Endothelial cell of umbilical vein (primary cell): Measurements from ENCODE around the gene VPS54. TPM values are rescaled to one million over a fixed set of nuclear protein-coding genes. Genes with fewer than 3 reads are reported as not detected.
A peak's percentile ranks its signal among the peaks of the same experiment; 100 is the strongest.

Experiments
- BruUV-seq: library from RNA; stranded (reverse); fragments of 400-500 nt; replicated peaks from 2 replicates; lab custom pipeline; 2021; lab: Mats Ljungman, UMichigan
- CTCF ChIA-PET: fragments of 300-600, 350-600 bp; sonication (Branson Sonifier 250); formaldehyde crosslinking; loops from one replicate; lab custom pipeline; 2021; ENCODE audit warnings: antibody characterized with exemption, inconsistent platforms; lab: Charles Lee
- POLR2A ChIA-PET: fragments of 300-600, 350-600 bp; sonication (Branson Sonifier 250); formaldehyde crosslinking; loops from one replicate; lab custom pipeline; 2021; ENCODE audit warnings: antibody characterized with exemption, inconsistent platforms; lab: Charles Lee
- DNase-seq: peaks from one replicate; pipeline ENCODE4 v3.0.0-alpha.2; 2011; ENCODE audit warnings: low read depth, low spot score
- FAIRE-seq: peaks from 2 replicates; lab custom pipeline; 2011; peaks lifted over from hg19 to GRCh38; lab: Jason Lieb, UNC
- H2AFZ ChIP-seq: 2 replicates; pipeline ENCODE4 v1.6.0; 2012; ENCODE audit warnings: low read depth, low read length, control low read depth, inconsistent platforms
- H3K27ac ChIP-seq: 2 replicates; pipeline ENCODE4 v1.5.1; 2011; ENCODE audit warnings: low read depth, mild to moderate bottlenecking, control low read depth, low read length, moderate library complexity; ENCODE audit not compliant: insufficient read depth
- H3K27me3 ChIP-seq, 2 experiments: 2 replicates each; pipeline versions ENCODE4 v1.6.0 to v1.6.1; 2011; ENCODE audit warnings: low read length in 2 of 2, mixed read lengths in 1 of 2; ENCODE audit not compliant: control insufficient read depth in 2 of 2, insufficient read depth in 2 of 2
- H3K36me3 ChIP-seq, 2 experiments: 2 replicates in 1 of 2; 3 replicates in 1 of 2; pipeline ENCODE4 v1.5.1; 2011; ENCODE audit warnings: low read length in 2 of 2, mild to moderate bottlenecking in 1 of 2, moderate library complexity in 1 of 2; ENCODE audit not compliant: control insufficient read depth in 2 of 2, insufficient read depth in 2 of 2; ENCODE audit errors: extremely low read depth in 1 of 2
- H3K4me1 ChIP-seq: 3 replicates; pipeline ENCODE4 v1.5.1; 2011; ENCODE audit warnings: mild to moderate bottlenecking, low read length; ENCODE audit not compliant: control insufficient read depth, insufficient read depth; ENCODE audit errors: extremely low read depth
- H3K4me2 ChIP-seq: 2 replicates; pipeline ENCODE4 v1.6.1; 2011; ENCODE audit warnings: low read length, control low read depth, mixed read lengths; ENCODE audit not compliant: insufficient read depth
- H3K4me3 ChIP-seq, 3 experiments: fragments of 200-600 bp in 1 of 3; sonication (generic), shearing (Covaris generic) in 1 of 3; replicated peaks in 1 of 3; 2 replicates each; pipeline ENCODE4 v1.5.1; 2011 to 2016; ENCODE audit warnings: control low read depth in 3 of 3, low read length in 3 of 3, mild to moderate bottlenecking in 2 of 3, inconsistent platforms in 1 of 3, low read depth in 1 of 3, moderate library complexity in 1 of 3; ENCODE audit not compliant: insufficient read depth in 1 of 3
- H3K79me2 ChIP-seq: 2 replicates; pipeline ENCODE4 v1.6.0; 2012; ENCODE audit warnings: low read length, inconsistent platforms; ENCODE audit not compliant: control insufficient read depth, insufficient read depth
- H3K9ac ChIP-seq: replicated peaks from 2 replicates; pipeline ENCODE3; 2011; ENCODE audit warnings: low read length, control low read depth; ENCODE audit not compliant: insufficient read depth; ENCODE audit errors: extremely low read depth
- H3K9me1 ChIP-seq: replicated peaks from 3 replicates; pipeline ENCODE4 v1.6.0; 2011; ENCODE audit warnings: mild to moderate bottlenecking, low read length; ENCODE audit not compliant: control insufficient read depth, insufficient read depth; ENCODE audit errors: extremely low read depth
- H3K9me3 ChIP-seq: replicated peaks from 2 replicates; pipeline ENCODE4 v1.5.1; 2012; ENCODE audit warnings: low read length, inconsistent platforms; ENCODE audit not compliant: control insufficient read depth, insufficient read depth
- H4K20me1 ChIP-seq: replicated peaks from 2 replicates; pipeline ENCODE3; 2011; ENCODE audit warnings: mild to moderate bottlenecking, low read length; ENCODE audit not compliant: control insufficient read depth, insufficient read depth; ENCODE audit errors: extremely low read depth
- FOS ChIP-seq: IDR thresholded peaks from 2 replicates; pipeline ENCODE4 v1.6.1; 2011; ENCODE audit warnings: mild to moderate bottlenecking, low read length, moderate library complexity, borderline replicate concordance; ENCODE audit not compliant: insufficient read depth
- GATA2 ChIP-seq: IDR thresholded peaks from 2 replicates; pipeline ENCODE4 v1.7.0; 2011; ENCODE audit warnings: low read depth, mild to moderate bottlenecking, moderate library complexity, mixed read lengths, low read length; ENCODE audit not compliant: insufficient read length, insufficient read depth
- POLR2AphosphoS5 ChIP-seq: IDR thresholded peaks from 2 replicates; pipeline ENCODE4 v1.6.1; 2012; ENCODE audit warnings: low read depth, mild to moderate bottlenecking, control low read depth, low read length, moderate library complexity; ENCODE audit not compliant: insufficient read depth
- dilution Hi-C: fragments of 300-500 bp; cut with MboI; formaldehyde crosslinking; loops from one replicate; pipeline ENCODE4 v1.15.0; 2019; ENCODE audit warnings: low sequenced_read_pairs; ENCODE audit not compliant: extremely low pct_ligation_motif_present
- intact Hi-C: fragments of 100-400 bp; cut with micrococcal nuclease; formaldehyde crosslinking; loops from one replicate; pipeline ENCODE4 v1.10.0; 2022
- polyA plus RNA-seq, 4 experiments: library from polyadenylated mRNA; depleted of rRNA in 3 of 4; stranded (reverse) in 3 of 4; unstranded in 1 of 4; fragments of >200 nt; gene quantifications; 2 replicates each; pipeline versions ENCODE4 v1.2.1 to v1.2.3, GENCODE V29; 2011 to 2012; ENCODE audit warnings: missing spikeins in 1 of 4
- total RNA-seq: library from RNA; stranded (reverse); gene quantifications from 2 replicates; pipeline ENCODE4 v1.2.3, GENCODE V29; 2021

The VPS54 gene
- total and polyA plus RNA-seq, 2 donors (not counting 3 experiments of a cell fraction or from before 2014, with no cell fraction given), result 6.3 to 17.7 TPM

DNA sequence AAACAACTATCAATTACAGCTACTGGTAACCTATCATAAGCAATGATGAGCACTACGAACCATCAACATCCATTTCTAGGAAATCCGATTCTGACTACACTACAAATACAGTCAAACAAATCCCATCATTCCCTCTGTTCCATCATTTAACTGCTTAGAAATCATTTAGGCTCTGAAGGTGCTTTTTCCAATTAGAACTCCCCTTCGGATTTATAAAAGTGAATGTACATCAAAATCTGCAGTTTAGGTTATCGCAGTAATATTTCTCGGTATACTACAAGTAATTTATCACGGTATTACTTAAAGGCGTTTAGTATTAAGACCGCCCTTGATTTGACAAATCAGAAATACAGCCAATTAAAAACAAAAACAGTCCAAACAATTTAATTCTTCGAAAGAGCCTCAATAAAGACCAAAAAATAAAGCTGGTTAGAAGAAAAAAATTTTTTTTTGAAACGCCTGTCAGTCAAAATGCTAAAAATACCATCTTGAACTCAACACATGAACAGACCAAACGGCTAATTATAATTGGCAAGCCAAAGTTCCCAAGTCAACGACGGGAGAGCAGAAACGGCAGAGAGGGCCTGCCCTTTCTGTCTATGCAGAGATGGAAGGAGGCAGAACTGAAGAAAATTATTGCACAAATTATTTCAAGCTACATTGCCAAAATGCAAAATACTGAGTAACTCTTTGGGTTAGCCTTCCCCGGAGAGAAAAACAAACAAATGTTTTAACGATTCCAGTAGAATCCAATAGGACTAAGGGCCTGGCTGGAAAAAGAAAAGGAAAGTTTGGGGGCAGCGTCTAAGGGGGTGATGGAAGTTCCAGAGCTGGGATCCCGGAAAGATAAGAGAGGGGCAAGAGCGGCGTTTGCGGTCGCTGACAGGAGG lies 1.2 kb downstream of the VPS54 start:
- peak; percentile 72 for DNase-seq
- intact Hi-C loops (loop anchor here (2.0 to 10.0 kb wide), 2 partner anchors 47 to 323 kb away; no protein-coding TSS in a partner anchor), dilution Hi-C loops (no loop called here)
- Histone ChIP-seq H3K27me3 (no peaks in the 10 kb centered on the region), H3K9me3 (no peaks in the 10 kb centered on the region), H2AFZ (peak overlapping the region; percentile 84), H3K9me1 (no peaks in the 10 kb centered on the region), H3K4me3 (peak overlapping the region; percentile 67 to 92 (median 90)), H3K4me1 (peaks cover 22% of the 10 kb centered on the region), H3K36me3 (no peaks in the 10 kb centered on the region), H3K27ac (peak overlapping the region; percentile 63), H3K79me2 (peaks cover 51% of the 10 kb centered on the region), H4K20me1 (no peaks in the 10 kb centered on the region), H3K4me2 (peak overlapping the region; percentile 79), H3K9ac (peak overlapping the region; percentile 93)
- TF ChIP-seq FOS, result no peak
- TF ChIP-seq GATA2, result peak; percentile 13
- TSS peak; percentile 34 for BruUV-seq
- FAIRE-seq, result no peak
- CTCF ChIA-PET, result interaction anchor here (0.5 to 1.0 kb wide), 4 partner anchors 10 to 128 kb away, joined by 3 to 4 read pairs (median 3); no protein-coding TSS in a partner anchor
- POLR2A ChIA-PET, result interaction anchor here (0.6 kb wide), 1 partner anchor 125 kb away, joined by 3 read pairs; no protein-coding TSS in a partner anchor

DNA sequence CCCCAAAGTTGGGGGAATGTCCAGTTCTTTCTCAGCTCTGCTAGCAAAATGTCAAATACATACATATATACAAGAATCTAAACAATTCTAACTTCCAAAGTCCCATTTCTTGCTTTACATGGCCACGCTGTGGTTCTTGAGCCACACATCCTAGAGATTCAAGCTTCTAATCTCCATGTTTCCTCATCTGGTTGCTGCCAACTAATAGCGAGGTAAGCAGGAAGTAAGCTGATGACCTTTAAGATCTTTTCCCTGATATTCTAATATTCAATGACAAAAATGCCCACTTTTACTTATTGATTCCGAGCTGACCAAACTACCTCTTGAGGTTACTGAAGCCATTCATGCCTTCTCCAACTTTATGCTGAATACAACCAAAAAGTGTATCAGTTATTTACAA lies 3.3 kb downstream of the VPS54 start:
- no peaks in the 10 kb centered on the region for H3K36me3 ChIP-seq
- H2AFZ ChIP-seq, result no peak overlapping the region
- no peaks in the 10 kb centered on the region for H3K9me3 ChIP-seq
- H3K4me3 ChIP-seq, result no peak overlapping the region
- CTCF ChIA-PET, result interaction anchor here (1.0 kb wide), 2 partner anchors 13 to 20 kb away, joined by 3 to 5 read pairs; no protein-coding TSS in a partner anchor
- POLR2A ChIA-PET, result no interaction called here
- DNase-seq, result no peak
- dilution Hi-C loops, result no loop called here
- H3K27me3 ChIP-seq, result no peaks in the 10 kb centered on the region
- H3K4me2 ChIP-seq, result no peak overlapping the region
- no peak for FAIRE-seq
- BruUV-seq, result no TSS peak
- TF ChIP-seq GATA2 (peak; percentile 56), POLR2AphosphoS5 (no peak)
- no peaks in the 10 kb centered on the region for H3K9me1 ChIP-seq
- intact Hi-C loops, result loop anchor here (10.0 kb wide), 1 partner anchor 321 kb away; no protein-coding TSS in a partner anchor
- H4K20me1 ChIP-seq, result no peaks in the 10 kb centered on the region
- no peak overlapping the region for H3K27ac ChIP-seq
- no peak overlapping the region for H3K9ac ChIP-seq
- peaks cover 13% of the 10 kb centered on the region for H3K4me1 ChIP-seq
- peaks cover 69% of the 10 kb centered on the region for H3K79me2 ChIP-seq
